ENCODE measurements around the gene CDC20.
"Not testable (repeated sequence)": the region's sequence is repeated elsewhere in the genome, so short reads cannot be mapped to it uniquely, and the experiment has no call there.

The CDC20 gene

GRCh38 chr1:43358121-43358745 lies 548 bp upstream of the CDC20 start:
- DNase-seq: peak; percentile 25

- DNase-seq: no peak
Observed at GRCh38 chr1:43359696-43360095, 915 bp downstream of the CDC20 start.

GRCh38 chr1:43360616-43361015 lies 1.8 kb downstream of the CDC20 start:
- no peak for DNase-seq

GRCh38 chr1:43363283-43363934 lies 4.6 kb downstream of the CDC20 start:
- DNase-seq: no peak

GRCh38 chr1:43363935-43364525 lies 5.2 kb downstream of the CDC20 start:
- no peak for DNase-seq

GRCh38 chr1:43365678-43366077 lies 6.9 kb downstream of the CDC20 start:
- DNase-seq: no peak

GRCh38 chr1:43366179-43366578 lies 7.4 kb downstream of the CDC20 start:
- no peak for DNase-seq

- no peak for DNase-seq
Observed at GRCh38 chr1:43366601-43367025, 7.8 kb downstream of the CDC20 start.

GRCh38 chr1:43367026-43367903 lies 8.5 kb downstream of the CDC20 start:
- no peak for DNase-seq

- peak; percentile 6 for DNase-seq
Observed at GRCh38 chr1:43367904-43368645, 9.3 kb downstream of the CDC20 start, which contains the start of gene ELOVL1. Gene ELOVL1, minus strand, starts transcription at chr1:43368011. Its CDS starts 2,402 bp downstream, at chr1:43365609.

GRCh38 chr1:43368646-43369020 lies 9.9 kb downstream of the CDC20 start:
- no peak for DNase-seq

GRCh38 chr1:43369779-43370178 lies 11.0 kb downstream of the CDC20 start:
- not testable (repeated sequence) for DNase-seq

- no peak for DNase-seq
Observed at GRCh38 chr1:43370564-43370963, 11.8 kb downstream of the CDC20 start.

- no peak for DNase-seq
Observed at GRCh38 chr1:43372172-43372571, 13.4 kb downstream of the CDC20 start.

GRCh38 chr1:43373066-43373940 lies 14.5 kb downstream of the CDC20 start:
- DNase-seq: no peak

GRCh38 chr1:43376723-43377235 lies 18.0 kb downstream of the CDC20 start:
- no peak for DNase-seq

GRCh38 chr1:43377831-43378230 lies 19.1 kb downstream of the CDC20 start:
- DNase-seq: no peak

- no peak for DNase-seq
Observed at GRCh38 chr1:43379476-43379875, 20.7 kb downstream of the CDC20 start.

- DNase-seq: no peak
Observed at GRCh38 chr1:43381612-43382011, 22.8 kb downstream of the CDC20 start.

GRCh38 chr1:43382027-43382779 lies 23.4 kb downstream of the CDC20 start:
- no peak for DNase-seq

GRCh38 chr1:43383449-43383848 lies 24.7 kb downstream of the CDC20 start:
- no peak for DNase-seq

Measured in NCI-H1436 treated with DMSO at 0.1 percent for 48 hours (cell line).